DND-41 (cell line): ENCODE data around the gene KASH5.

Experiments
- ATAC-seq: fragments of 200-7000 bp; cut with Tn5 transposase; 3 replicates; pipeline ENCODE4 v1.9.1; 2021; ENCODE audit warnings: low read depth; ENCODE audit not compliant: insufficient read depth
- DNase-seq: peaks from one replicate; pipeline ENCODE4 v3.0.0-alpha.2; 2020
- H2AFZ ChIP-seq: 2 replicates; pipeline ENCODE4 v1.6.0; 2012; ENCODE audit warnings: low read depth, low read length
- H3K27ac ChIP-seq: 2 replicates; pipeline ENCODE4 v1.5.1; 2012; ENCODE audit warnings: low read length, inconsistent platforms
- H3K27me3 ChIP-seq: fragments of 200-600 bp; sonication (generic); 2 replicates; pipeline ENCODE4 v1.6.0; 2012; ENCODE audit warnings: low read length, mild to moderate bottlenecking, inconsistent platforms; ENCODE audit not compliant: insufficient read depth, poor library complexity
- H3K36me3 ChIP-seq: 2 replicates; pipeline ENCODE4 v1.5.1; 2012; ENCODE audit warnings: low read length, inconsistent platforms; ENCODE audit not compliant: insufficient read depth
- H3K4me1 ChIP-seq: 2 replicates; pipeline ENCODE4 v1.5.1; 2012; ENCODE audit warnings: mild to moderate bottlenecking, low read length; ENCODE audit not compliant: insufficient read depth
- H3K4me2 ChIP-seq: 2 replicates; pipeline ENCODE4 v1.6.0; 2012; ENCODE audit warnings: mild to moderate bottlenecking, moderate library complexity, low read length, inconsistent platforms; ENCODE audit not compliant: insufficient read depth
- H3K4me3 ChIP-seq, 2 experiments: fragments of 200-600 bp in 1 of 2; shearing (Covaris generic) in 1 of 2; 2 replicates each; pipeline ENCODE4 v1.5.1; 2012 to 2016; ENCODE audit warnings: inconsistent platforms in 2 of 2, low read length in 2 of 2, mild to moderate bottlenecking in 2 of 2, low read depth in 1 of 2, moderate library complexity in 1 of 2
- H3K79me2 ChIP-seq: 2 replicates; pipeline ENCODE4 v1.6.0; 2012; ENCODE audit warnings: low read length, inconsistent platforms; ENCODE audit not compliant: insufficient read depth
- H3K9ac ChIP-seq: 2 replicates; pipeline ENCODE4 v1.6.0; 2012; ENCODE audit warnings: low read depth, mild to moderate bottlenecking, inconsistent platforms, low read length, moderate library complexity
- H3K9me3 ChIP-seq: 2 replicates; pipeline ENCODE4 v1.5.1; 2012; ENCODE audit warnings: low read length, moderate library complexity, mild to moderate bottlenecking, inconsistent platforms; ENCODE audit not compliant: insufficient read depth, severe bottlenecking
- H4K20me1 ChIP-seq: 2 replicates; pipeline ENCODE4 v1.6.0; 2012; ENCODE audit warnings: low read length; ENCODE audit not compliant: insufficient read depth
- EZH2 ChIP-seq: IDR thresholded peaks from 3 replicates; pipeline ENCODE4 v1.6.1; 2012; ENCODE audit warnings: borderline replicate concordance, low read depth, mild to moderate bottlenecking, moderate library complexity, low read length, inconsistent platforms; ENCODE audit not compliant: severe bottlenecking
- TF ChIP-seq, protein P1 (sequence below): IDR thresholded peaks from 2 replicates; pipeline ENCODE4 v1.5.1; 2012; ENCODE audit warnings: borderline replicate concordance, low read length, moderate library complexity, mild to moderate bottlenecking; ENCODE audit not compliant: poor library complexity, severe bottlenecking; ENCODE audit errors: extremely low read depth

The KASH5 gene

DNA sequence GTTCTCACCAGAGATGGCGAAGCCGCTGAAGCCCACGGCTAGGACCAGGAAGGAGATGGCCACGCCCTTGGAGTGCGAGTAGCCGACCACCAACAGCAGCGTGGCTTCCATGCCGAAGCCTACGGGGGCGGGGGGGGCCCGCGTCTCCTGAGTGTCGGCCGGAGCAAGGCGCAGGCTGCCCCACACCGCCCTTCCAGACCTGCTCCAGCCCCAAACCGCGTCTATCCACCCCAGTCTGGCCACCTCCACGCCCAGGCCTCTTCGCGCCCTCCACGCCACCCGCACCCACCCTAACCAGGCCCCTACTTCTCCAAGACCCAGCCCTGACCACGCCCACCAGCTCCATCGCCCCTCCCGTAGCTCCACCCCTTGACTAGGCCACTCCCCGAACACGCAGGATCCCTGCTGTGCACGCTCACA lies 43.3 kb downstream of the KASH5 start:
- Histone ChIP-seq H3K36me3 (no peaks in the 10 kb centered on the region), H2AFZ (no peak overlapping the region), H3K9me3 (no peaks in the 10 kb centered on the region), H4K20me1 (no peaks in the 10 kb centered on the region), H3K79me2 (no peaks in the 10 kb centered on the region), H3K27ac (no peak overlapping the region), H3K27me3 (no peaks in the 10 kb centered on the region), H3K9ac (no peak overlapping the region), H3K4me2 (no peak overlapping the region), H3K4me3 (no peak overlapping the region), H3K4me1 (no peaks in the 10 kb centered on the region)
- TF ChIP-seq, protein P1, sequence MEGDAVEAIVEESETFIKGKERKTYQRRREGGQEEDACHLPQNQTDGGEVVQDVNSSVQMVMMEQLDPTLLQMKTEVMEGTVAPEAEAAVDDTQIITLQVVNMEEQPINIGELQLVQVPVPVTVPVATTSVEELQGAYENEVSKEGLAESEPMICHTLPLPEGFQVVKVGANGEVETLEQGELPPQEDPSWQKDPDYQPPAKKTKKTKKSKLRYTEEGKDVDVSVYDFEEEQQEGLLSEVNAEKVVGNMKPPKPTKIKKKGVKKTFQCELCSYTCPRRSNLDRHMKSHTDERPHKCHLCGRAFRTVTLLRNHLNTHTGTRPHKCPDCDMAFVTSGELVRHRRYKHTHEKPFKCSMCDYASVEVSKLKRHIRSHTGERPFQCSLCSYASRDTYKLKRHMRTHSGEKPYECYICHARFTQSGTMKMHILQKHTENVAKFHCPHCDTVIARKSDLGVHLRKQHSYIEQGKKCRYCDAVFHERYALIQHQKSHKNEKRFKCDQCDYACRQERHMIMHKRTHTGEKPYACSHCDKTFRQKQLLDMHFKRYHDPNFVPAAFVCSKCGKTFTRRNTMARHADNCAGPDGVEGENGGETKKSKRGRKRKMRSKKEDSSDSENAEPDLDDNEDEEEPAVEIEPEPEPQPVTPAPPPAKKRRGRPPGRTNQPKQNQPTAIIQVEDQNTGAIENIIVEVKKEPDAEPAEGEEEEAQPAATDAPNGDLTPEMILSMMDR: no peak
- peak; percentile 35; the same call in 1 of the 3 replicates for ATAC-seq
- DNase-seq: peak; percentile 42

DNA sequence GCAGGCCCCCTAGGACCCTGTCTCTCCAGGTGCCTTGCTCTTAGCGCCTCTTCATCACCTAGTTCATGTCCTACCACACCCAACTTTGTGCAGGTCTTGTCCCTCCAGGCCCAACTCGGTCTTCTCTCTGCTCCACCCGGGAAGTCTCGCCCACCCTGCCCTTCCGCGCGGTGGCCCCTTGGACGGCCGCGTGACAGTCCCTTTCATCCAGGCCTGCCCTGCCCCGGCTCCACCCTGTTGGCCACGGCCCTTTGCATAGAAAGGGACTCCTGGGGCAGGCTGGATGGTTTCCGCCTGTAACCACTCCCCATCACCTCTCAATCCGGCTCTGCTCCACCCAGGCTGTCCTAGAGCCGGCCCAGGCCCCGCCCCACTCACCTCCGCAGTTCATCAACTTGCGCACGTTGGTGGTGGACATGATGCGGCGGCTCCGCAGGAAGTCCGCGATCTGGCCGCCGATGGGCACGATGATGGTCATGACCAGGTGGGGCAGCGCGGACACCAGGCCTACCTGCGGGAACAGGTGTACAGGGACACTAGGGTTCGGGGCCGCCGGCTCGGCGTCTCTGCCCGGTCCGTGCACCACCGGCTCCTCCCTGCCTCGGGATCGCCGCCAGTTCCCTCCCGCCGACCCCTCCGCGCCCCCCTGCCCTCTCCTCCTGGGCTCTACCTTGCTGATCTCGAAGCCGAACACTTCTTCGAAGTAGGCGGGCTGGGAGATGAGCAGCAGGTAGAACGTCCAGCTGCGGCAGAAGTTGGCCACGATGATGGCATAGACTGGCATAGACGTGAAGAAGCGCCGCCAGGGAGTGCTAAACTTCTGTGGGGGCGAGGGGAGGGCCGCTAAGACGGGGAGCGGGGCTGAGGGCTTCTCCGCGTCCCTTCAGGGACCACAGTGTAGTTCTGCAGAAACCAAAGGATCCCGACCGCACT lies 44.4 kb downstream of the KASH5 start:
- Histone ChIP-seq H3K27me3 (peaks cover 3% of the 10 kb centered on the region), H2AFZ (no peak overlapping the region), H3K4me3 (no peak overlapping the region), H3K36me3 (no peaks in the 10 kb centered on the region), H3K27ac (no peak overlapping the region), H3K9ac (no peak overlapping the region), H4K20me1 (no peaks in the 10 kb centered on the region), H3K9me3 (no peaks in the 10 kb centered on the region), H3K79me2 (no peaks in the 10 kb centered on the region), H3K4me1 (no peaks in the 10 kb centered on the region), H3K4me2 (no peak overlapping the region)
- ATAC-seq (no peak), DNase-seq (no peak)
- TF ChIP-seq, protein P1: no peak
- no peak for TF ChIP-seq EZH2

DNA sequence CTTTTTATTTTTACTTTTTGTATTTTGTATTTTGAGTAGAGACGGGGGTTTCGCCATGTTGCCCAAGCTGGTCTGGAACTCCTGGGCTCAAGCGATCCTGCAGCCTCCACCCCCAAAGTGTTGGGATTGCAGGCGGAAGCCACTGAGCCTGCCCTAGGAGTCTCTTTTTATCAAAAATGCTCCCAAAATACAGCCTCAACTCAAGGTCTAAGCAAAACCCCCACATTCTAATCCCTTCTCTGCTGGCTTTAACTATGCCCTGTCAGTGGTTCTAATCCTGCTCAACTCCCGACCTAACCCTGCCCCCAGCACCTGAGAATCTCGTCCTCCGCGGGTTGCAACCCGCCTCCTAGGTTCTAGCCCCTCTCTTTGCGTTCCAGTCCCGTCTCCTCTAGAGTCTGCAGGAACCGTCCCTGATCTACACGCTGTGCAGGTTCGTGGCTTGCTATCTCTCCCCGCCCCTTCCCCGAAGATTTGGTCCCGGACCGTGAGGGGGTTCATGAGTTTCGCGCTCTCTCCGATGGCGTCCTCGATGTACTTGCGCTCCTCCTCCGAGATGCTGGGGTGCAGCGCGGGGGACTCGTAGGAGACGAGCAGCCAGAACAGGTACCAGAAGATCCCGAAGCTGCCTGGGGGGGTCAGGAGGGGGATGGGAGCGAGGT lies 45.3 kb downstream of the KASH5 start:
- DNase-seq: no peak
- Histone ChIP-seq H3K9me3 (no peaks in the 10 kb centered on the region), H3K4me1 (no peaks in the 10 kb centered on the region), H3K36me3 (no peaks in the 10 kb centered on the region), H3K27ac (no peak overlapping the region), H3K4me3 (no peak overlapping the region), H3K27me3 (peaks cover 5% of the 10 kb centered on the region), H2AFZ (no peak overlapping the region), H3K4me2 (no peak overlapping the region), H3K79me2 (no peaks in the 10 kb centered on the region), H3K9ac (no peak overlapping the region), H4K20me1 (no peaks in the 10 kb centered on the region)
- TF ChIP-seq, protein P1: no peak
- no peak for TF ChIP-seq EZH2
- no peak for ATAC-seq
